Measurements from ENCODE around the gene ID2. TPM values are rescaled to one million over a fixed set of nuclear protein-coding genes. Genes with fewer than 3 reads are reported as not detected.

The ID2 gene
- total RNA-seq, 1 donor from 2014 or later = 25.5 TPM

- ATAC-seq (ENCODE audit: poor library complexity) (peak; percentile 14), DNase-seq (peak; percentile 67)
- intact Hi-C loops (cut with DNase I) = no loop called here
Observed at GRCh38 chr2:8661736-8662135, 20.1 kb upstream of the ID2 start.

GRCh38 chr2:8662239-8662879 lies 19.5 kb upstream of the ID2 start:
- ATAC-seq (ENCODE audit: poor library complexity) = no peak
- intact Hi-C loops (cut with DNase I) = no loop called here

GRCh38 chr2:8663997-8664396 lies 17.9 kb upstream of the ID2 start:
- intact Hi-C loops (cut with DNase I) = no loop called here
- ATAC-seq (ENCODE audit: poor library complexity) (no peak), DNase-seq (no peak)

More at GRCh38 chr2:8662239-8662879, 19.5 kb upstream of the ID2 start:
- no peak for DNase-seq

GRCh38 chr2:8666581-8666980 lies 15.3 kb upstream of the ID2 start:
- DNase-seq (no peak), ATAC-seq (ENCODE audit: poor library complexity) (no peak)
- intact Hi-C loops (cut with DNase I) = no loop called here

GRCh38 chr2:8667896-8668512 lies 13.9 kb upstream of the ID2 start:
- DNase-seq (no peak), ATAC-seq (ENCODE audit: poor library complexity) (no peak)
- intact Hi-C loops (cut with DNase I) = no loop called here

- peak; percentile 78 for ATAC-seq (ENCODE audit: poor library complexity)
- intact Hi-C loops (cut with DNase I) = no loop called here
- DNase-seq = no peak
Observed at GRCh38 chr2:8669157-8669817, 12.6 kb upstream of the ID2 start.

GRCh38 chr2:8670580-8670979 lies 11.3 kb upstream of the ID2 start:
- DNase-seq (no peak), ATAC-seq (ENCODE audit: poor library complexity) (no peak)
- intact Hi-C loops (cut with DNase I) = no loop called here

- no peak for DNase-seq
- intact Hi-C loops (cut with DNase I) = no loop called here
Observed at GRCh38 chr2:8671176-8671575, 10.7 kb upstream of the ID2 start.

GRCh38 chr2:8671802-8672201 lies 10.1 kb upstream of the ID2 start:
- intact Hi-C loops (cut with DNase I) = no loop called here
- no peak for DNase-seq
- ATAC-seq (ENCODE audit: poor library complexity) = no peak

More at GRCh38 chr2:8671176-8671575, 10.7 kb upstream of the ID2 start:
- no peak for ATAC-seq (ENCODE audit: poor library complexity)

- ATAC-seq (ENCODE audit: poor library complexity) (no peak), DNase-seq (no peak)
Observed at GRCh38 chr2:8672940-8673339, 8.9 kb upstream of the ID2 start.

GRCh38 chr2:8673381-8673780 lies 8.5 kb upstream of the ID2 start:
- ATAC-seq (ENCODE audit: poor library complexity) (no peak), DNase-seq (no peak)
- intact Hi-C loops (cut with DNase I) = no loop called here

More at GRCh38 chr2:8672940-8673339, 8.9 kb upstream of the ID2 start:
- intact Hi-C loops (cut with DNase I) = no loop called here

GRCh38 chr2:8674420-8675009 lies 7.3 kb upstream of the ID2 start:
- intact Hi-C loops (cut with DNase I) = no loop called here
- no peak for DNase-seq

GRCh38 chr2:8675543-8675942 lies 6.3 kb upstream of the ID2 start:
- intact Hi-C loops (cut with DNase I) = no loop called here
- ATAC-seq (ENCODE audit: poor library complexity) (no peak), DNase-seq (no peak)

More at GRCh38 chr2:8674420-8675009, 7.3 kb upstream of the ID2 start:
- no peak for ATAC-seq (ENCODE audit: poor library complexity)

GRCh38 chr2:8676191-8676920 lies 5.5 kb upstream of the ID2 start:
- intact Hi-C loops (cut with DNase I) = no loop called here
- ATAC-seq (ENCODE audit: poor library complexity) = peak; percentile 73
- DNase-seq = peak; percentile 93

- intact Hi-C loops (cut with DNase I) = no loop called here
- no peak for DNase-seq
- no peak for ATAC-seq (ENCODE audit: poor library complexity)
Observed at GRCh38 chr2:8676921-8677645, 4.8 kb upstream of the ID2 start.

- DNase-seq (peak; percentile 65), ATAC-seq (ENCODE audit: poor library complexity) (no peak)
- intact Hi-C loops (cut with DNase I) = no loop called here
Observed at GRCh38 chr2:8677646-8678592, 3.9 kb upstream of the ID2 start.
